ENCODE results near the gene GLP2R. TPM values are rescaled to one million over a fixed set of nuclear protein-coding genes. Genes with fewer than 3 reads are reported as not detected.

Gene GLP2R
- total and polyA plus RNA-seq, 2 of the 8 experiments (the other 6 are each of a cell fraction or from before 2014, with no cell fraction given): not detected

DNA sequence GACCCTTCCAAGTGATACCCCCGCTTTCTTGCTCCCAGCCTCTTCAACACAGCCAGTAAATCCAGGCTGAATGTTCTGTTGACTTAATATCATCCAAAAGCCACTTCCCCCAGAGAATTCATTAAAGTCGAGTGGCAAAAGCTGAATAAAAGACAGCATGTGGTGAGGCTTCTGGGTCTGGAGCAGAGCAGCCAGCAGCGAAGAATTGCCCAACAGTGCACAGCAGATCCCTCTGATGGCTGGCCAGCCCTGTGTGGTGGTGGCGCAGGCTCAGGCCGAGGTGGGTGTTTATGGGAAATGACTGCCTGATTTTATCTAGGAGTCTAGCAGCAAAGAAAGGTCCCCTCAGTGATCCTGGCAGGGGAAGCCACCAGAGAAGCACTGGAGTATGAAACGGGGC is 109.7 kb downstream of the GLP2R start (continued):
- TF ChIP-seq SP4 (IDR thresholded peaks at IDR 0.05; ENCODE audit: low read length): no peak

Measured in H1 (cell line).